SK-N-SH (cell line): ENCODE measurements around the gene SHKBP1. TPM values are rescaled to one million over a fixed set of nuclear protein-coding genes. Genes with fewer than 3 reads are reported as not detected.

Experiments used
- CTCF ChIA-PET: fragments of 300-600, 350-600 bp; formaldehyde crosslinking; extraction: SDS; loops from one replicate; lab custom pipeline; 2021; lab: Yijun Ruan, JAX
- POLR2A ChIA-PET: fragments of 350-600 bp; sonication (Branson Sonifier 250); formaldehyde crosslinking; extraction: SDS; loops from one replicate; lab custom pipeline; 2020; ENCODE audit warnings: antibody characterized with exemption, inconsistent platforms; lab: Yijun Ruan, JAX
- DNase-seq: peaks from one replicate; pipeline ENCODE4 v3.0.0; 2012
- H2AFZ ChIP-seq: fragments of 200-600 bp; sonication (generic); 2 replicates; pipeline ENCODE4 v1.8.1; 2016; ENCODE audit warnings: antibody characterized with exemption, mild to moderate bottlenecking, low read depth
- H3F3A ChIP-seq: fragments of 200-600 bp; sonication (generic); replicated peaks from 2 replicates; pipeline ENCODE3; 2016; ENCODE audit warnings: antibody characterized with exemption, mild to moderate bottlenecking; ENCODE audit not compliant: insufficient read depth
- H3K27ac ChIP-seq, 2 experiments: fragments of 200-500 bp in 1 of 2; fragments of 200-600 bp in 1 of 2; sonication (Bioruptor generic) in 1 of 2; sonication (generic), shearing (Covaris generic) in 1 of 2; 2 replicates each; pipeline versions ENCODE4 v1.5.1 to v1.6.1; 2014 to 2016; ENCODE audit warnings: low read depth in 2 of 2, inconsistent platforms in 1 of 2, low read length in 1 of 2, mild to moderate bottlenecking in 1 of 2, mixed read lengths in 1 of 2
- H3K27me3 ChIP-seq: fragments of 200-600 bp; sonication (generic), shearing (Covaris generic); 2 replicates; pipeline ENCODE4 v1.6.1; 2016; ENCODE audit warnings: mixed run types; ENCODE audit not compliant: insufficient read depth
- H3K36me3 ChIP-seq, 2 experiments: fragments of 200-500 bp in 1 of 2; fragments of 200-600 bp in 1 of 2; sonication (Bioruptor generic) in 1 of 2; sonication (generic) in 1 of 2; replicated peaks in 1 of 2; 2 replicates each; pipeline versions ENCODE3 to v1.5.1; 2014 to 2016; ENCODE audit warnings: low read length in 1 of 2, mild to moderate bottlenecking in 1 of 2; ENCODE audit not compliant: insufficient read depth in 2 of 2, control insufficient read depth in 1 of 2
- H3K4me1 ChIP-seq, 2 experiments: fragments of 200-500 bp in 1 of 2; fragments of 200-600 bp in 1 of 2; sonication (Bioruptor generic) in 1 of 2; sonication (generic), shearing (Covaris generic) in 1 of 2; 2 replicates each; pipeline versions ENCODE4 v1.5.1 to v1.6.1; 2014 to 2016; ENCODE audit warnings: low read depth in 1 of 2, low read length in 1 of 2, mixed run types in 1 of 2; ENCODE audit not compliant: insufficient read depth in 2 of 2, control insufficient read depth in 1 of 2
- H3K4me2 ChIP-seq: fragments of 200-600 bp; sonication (generic), shearing (Covaris generic); 2 replicates; pipeline ENCODE4 v1.6.1; 2017; ENCODE audit warnings: mixed run types
- H3K4me3 ChIP-seq, 2 experiments: fragments of 200-500 bp in 1 of 2; fragments of 200-600 bp in 1 of 2; sonication (Bioruptor generic) in 1 of 2; sonication (generic), shearing (Covaris generic) in 1 of 2; 2 replicates each; pipeline versions ENCODE4 v1.5.1 to v1.8.1; 2014 to 2016; ENCODE audit warnings: low read depth in 2 of 2, inconsistent platforms in 1 of 2, low read length in 1 of 2, mild to moderate bottlenecking in 1 of 2, mixed read lengths in 1 of 2, moderate library complexity in 1 of 2
- H3K79me2 ChIP-seq: fragments of 200-600 bp; sonication (generic); 2 replicates; pipeline ENCODE4 v1.8.1; 2017; ENCODE audit warnings: mild to moderate bottlenecking; ENCODE audit not compliant: insufficient read depth
- H3K9ac ChIP-seq: fragments of 200-600 bp; sonication (generic); 2 replicates; pipeline ENCODE4 v1.6.1; 2017; ENCODE audit warnings: mixed run types
- H3K9me2 ChIP-seq: fragments of 200-600 bp; sonication (generic); 2 replicates; pipeline ENCODE4 v1.6.1; 2017; ENCODE audit warnings: mixed run types
- H3K9me3 ChIP-seq: fragments of 200-600 bp; sonication (generic); 2 replicates; pipeline ENCODE4 v1.6.1; 2017; ENCODE audit warnings: mixed run types, mild to moderate bottlenecking, moderate library complexity
- H4K20me1 ChIP-seq: fragments of 200-600 bp; sonication (generic); 2 replicates; pipeline ENCODE4 v1.6.1; 2017; ENCODE audit warnings: mild to moderate bottlenecking, mixed run types; ENCODE audit not compliant: insufficient read depth
- CHD2 ChIP-seq: fragments of 150-350 bp; IDR thresholded peaks from 2 replicates; pipeline ENCODE4 v1.6.1; 2018; ENCODE audit warnings: low read length; ENCODE audit not compliant: partially characterized antibody
- CTCF ChIP-seq: fragments of 200-600 bp; sonication (generic); IDR thresholded peaks from 2 replicates; pipeline ENCODE4 v1.6.1; 2017; ENCODE audit warnings: antibody characterized with exemption, mild to moderate bottlenecking, moderate library complexity
- ELF1 ChIP-seq: IDR thresholded peaks from 2 replicates; pipeline ENCODE4 v1.4.0; 2012
- EP300 ChIP-seq, 2 experiments: IDR thresholded peaks; 2 replicates each; pipeline versions ENCODE4 v1.4.0 to v1.6.1; 2012; ENCODE audit warnings: borderline replicate concordance in 1 of 2, low read depth in 1 of 2, low read length in 1 of 2
- EZH2phosphoT487 ChIP-seq: fragments of 200-600 bp; sonication (generic); IDR thresholded peaks from 2 replicates; pipeline ENCODE4 v1.6.1; 2017; ENCODE audit warnings: low read depth, mixed run types, mild to moderate bottlenecking, antibody characterized with exemption, moderate library complexity, borderline replicate concordance
- FOSL2 ChIP-seq: IDR thresholded peaks from 2 replicates; pipeline ENCODE4 v1.4.0; 2012; ENCODE audit warnings: low read depth, mild to moderate bottlenecking, moderate library complexity, borderline replicate concordance
- FOXM1 ChIP-seq: IDR thresholded peaks from 2 replicates; pipeline ENCODE4 v1.4.0; 2012; ENCODE audit warnings: low read depth, mild to moderate bottlenecking
- GABPA ChIP-seq: IDR thresholded peaks from 2 replicates; pipeline ENCODE4 v1.4.0; 2012; ENCODE audit warnings: low read depth, mild to moderate bottlenecking
- IRF3 ChIP-seq: fragments of 150-350 bp; IDR thresholded peaks from 2 replicates; pipeline ENCODE4 v1.6.1; 2016; ENCODE audit warnings: mild to moderate bottlenecking, low read depth, low read length
- MAX ChIP-seq: IDR thresholded peaks from 2 replicates; pipeline ENCODE4 v1.4.0; 2012; ENCODE audit warnings: low read depth
- MXI1 ChIP-seq: IDR thresholded peaks from 2 replicates; pipeline ENCODE4 v1.6.1; 2012; ENCODE audit warnings: mild to moderate bottlenecking, low read depth, low read length, improper control_type of control experiment
- NFIC ChIP-seq: IDR thresholded peaks from 2 replicates; pipeline ENCODE4 v1.4.0; 2012; ENCODE audit warnings: borderline replicate concordance
- POLR2AphosphoS5 ChIP-seq: IDR thresholded peaks from 2 replicates; pipeline ENCODE4 v1.6.1; 2012; ENCODE audit warnings: low read depth, low read length
- RCOR1 ChIP-seq: fragments of 150-350 bp; IDR thresholded peaks from 2 replicates; pipeline ENCODE4 v1.6.1; 2017; ENCODE audit warnings: antibody characterized with exemption, low read length
- RXRA ChIP-seq: IDR thresholded peaks from 2 replicates; pipeline ENCODE4 v1.4.0; 2012; ENCODE audit warnings: low read depth, mild to moderate bottlenecking, borderline replicate concordance
- SIN3A ChIP-seq: IDR thresholded peaks from 2 replicates; pipeline ENCODE4 v1.6.1; 2012; ENCODE audit warnings: low read depth, mild to moderate bottlenecking, low read length, moderate library complexity, borderline replicate concordance
- USF2 ChIP-seq: fragments of 150-350 bp; IDR thresholded peaks from 2 replicates; pipeline ENCODE4 v1.6.1; 2017; ENCODE audit warnings: antibody characterized with exemption, low read length, low read depth, borderline replicate concordance
- YY1 ChIP-seq: IDR thresholded peaks from 2 replicates; pipeline ENCODE4 v1.4.0; 2012; ENCODE audit warnings: low read depth, mild to moderate bottlenecking
- ZBTB33 ChIP-seq: IDR thresholded peaks from 2 replicates; pipeline ENCODE4 v1.4.0; 2012; ENCODE audit warnings: low read depth, borderline replicate concordance
- WGBS: methylation state at CpG from one replicate; pipeline ENCODE4 v1.1.6; 2017; ENCODE audit warnings: low lambda C conversion rate; 5-methylcytosine and 5-hydroxymethylcytosine counted together
- polyA plus RNA-seq, 3 experiments: library from polyadenylated mRNA; depleted of rRNA; stranded (reverse); fragments of >200 nt; gene quantifications; 2 replicates each; pipeline ENCODE4 v1.2.3, GENCODE V29; 2012

Gene SHKBP1
- polyA plus RNA-seq, 1 of the 3 experiments (the other 2 are of a cell fraction) = 62.7 TPM

GRCh38 chr19:40547836-40548235 is 28.8 kb upstream of the SHKBP1 start:
- Histone ChIP-seq H3K4me3 (no peak overlapping the region), H3K79me2 (no peaks in the 10 kb centered on the region), H3F3A (peaks cover 5% of the 10 kb centered on the region), H3K9me3 (no peaks in the 10 kb centered on the region), H3K9ac (no peak overlapping the region), H3K4me2 (no peak overlapping the region), H3K36me3 (no peaks in the 10 kb centered on the region), H3K27me3 (no peaks in the 10 kb centered on the region), H3K9me2 (no peaks in the 10 kb centered on the region), H3K27ac (no peak overlapping the region), H2AFZ (no peak overlapping the region), H3K4me1 (peaks cover 3 to 4% of the 10 kb centered on the region in 2 experiments; a peak in 1 of 4 replicates), H4K20me1 (no peaks in the 10 kb centered on the region)
- ChIA-PET CTCF (interaction anchor here (0.5 to 3.0 kb wide), 9 partner anchors 14 to 99 kb away, joined by 3 to 28 read pairs (median 5); partner anchors contain the start of genes LTBP4 and SPTBN4), POLR2A (no interaction called here)
- WGBS = 91% methylated on average over 1 of the region's 1 CpG
- TF ChIP-seq EP300 (IDR thresholded peaks at IDR 0.05; ENCODE audit: borderline replicate concordance in 1 of 2, low read depth in 1 of 2, low read length in 1 of 2) (no peak), CTCF (no peak), FOSL2 (no peak), USF2 (no peak), EZH2phosphoT487 (no peak), CHD2 (no peak), NFIC (no peak), MXI1 (no peak), RCOR1 (no peak), POLR2AphosphoS5 (no peak), IRF3 (no peak), ZBTB33 (no peak), MAX (no peak), ELF1 (no peak), SIN3A (no peak), RXRA (no peak), GABPA (no peak), YY1 (no peak), FOXM1 (no peak)
- DNase-seq = no peak
